GM19035 (cell line): ENCODE measurements around the gene MLF2.
"Not testable (repeated sequence)": the region's sequence is repeated elsewhere in the genome, so short reads cannot be mapped to it uniquely, and the experiment has no call there.

Experiments
- ATAC-seq: cut with Tn5 transposase; IDR thresholded peaks from one replicate; pipeline ENCODE4 v1.9.1; 2021; ENCODE audit not compliant: unreplicated experiment

Gene MLF2

GRCh38 chr12:6765634-6766581 lies 13.0 kb upstream of the MLF2 start, which contains the start of gene PTMS:
PTMS (plus strand) TSS chr12:6766363; CDS start chr12:6766706, 343 bp downstream.
- peak; percentile 13 for ATAC-seq

- no peak for ATAC-seq
Measured at GRCh38 chr12:6765048-6765633, 12.2 kb upstream of the MLF2 start.

- peak; percentile 68 for ATAC-seq
Measured at GRCh38 chr12:6764011-6764828, 11.3 kb upstream of the MLF2 start.

GRCh38 chr12:6763380-6763779 lies 10.4 kb upstream of the MLF2 start:
- no peak for ATAC-seq

- no peak for ATAC-seq
Measured at GRCh38 chr12:6759741-6760140, 6.8 kb upstream of the MLF2 start.

- ATAC-seq, result no peak
Measured at GRCh38 chr12:6758506-6759095, 5.7 kb upstream of the MLF2 start.

GRCh38 chr12:6757028-6757690 lies 4.2 kb upstream of the MLF2 start:
- ATAC-seq, result no peak

- ATAC-seq, result no peak
Measured at GRCh38 chr12:6754411-6754810, 1.5 kb upstream of the MLF2 start.

- no peak for ATAC-seq
Measured at GRCh38 chr12:6753772-6754356, 923 bp upstream of the MLF2 start.

GRCh38 chr12:6752167-6752920 lies 597 bp downstream of the MLF2 start:
- ATAC-seq, result no peak

- no peak for ATAC-seq
Measured at GRCh38 chr12:6751767-6752166, 1.2 kb downstream of the MLF2 start.

- ATAC-seq, result no peak
Measured at GRCh38 chr12:6750506-6750905, 2.4 kb downstream of the MLF2 start.

GRCh38 chr12:6748761-6749160 lies 4.2 kb downstream of the MLF2 start:
- ATAC-seq, result no peak

GRCh38 chr12:6747216-6747615 lies 5.7 kb downstream of the MLF2 start:
- no peak for ATAC-seq

GRCh38 chr12:6745741-6746525 lies 7.0 kb downstream of the MLF2 start:
- ATAC-seq, result no peak

- ATAC-seq, result not testable (repeated sequence)
Measured at GRCh38 chr12:6743300-6743699, 9.6 kb downstream of the MLF2 start.

GRCh38 chr12:6742834-6743233 lies 10.1 kb downstream of the MLF2 start:
- no peak for ATAC-seq

- ATAC-seq, result not testable (repeated sequence)
Measured at GRCh38 chr12:6742080-6742479, 10.9 kb downstream of the MLF2 start.

GRCh38 chr12:6736754-6737153 lies 16.2 kb downstream of the MLF2 start:
- ATAC-seq, result no peak
